GM18873 (cell line): ENCODE results near the gene KRTAP4-5.
"Not testable (repeated sequence)": the region's sequence is repeated elsewhere in the genome, so short reads cannot be mapped to it uniquely, and the experiment has no call there.

Experiments used
- ATAC-seq: cut with Tn5 transposase; IDR thresholded peaks from one replicate; pipeline ENCODE4 v1.9.1; 2021; ENCODE audit warnings: mild to moderate bottlenecking, moderate library complexity, moderate number of reproducible peaks; ENCODE audit not compliant: unreplicated experiment, low FRiP score

The KRTAP4-5 gene

DNA sequence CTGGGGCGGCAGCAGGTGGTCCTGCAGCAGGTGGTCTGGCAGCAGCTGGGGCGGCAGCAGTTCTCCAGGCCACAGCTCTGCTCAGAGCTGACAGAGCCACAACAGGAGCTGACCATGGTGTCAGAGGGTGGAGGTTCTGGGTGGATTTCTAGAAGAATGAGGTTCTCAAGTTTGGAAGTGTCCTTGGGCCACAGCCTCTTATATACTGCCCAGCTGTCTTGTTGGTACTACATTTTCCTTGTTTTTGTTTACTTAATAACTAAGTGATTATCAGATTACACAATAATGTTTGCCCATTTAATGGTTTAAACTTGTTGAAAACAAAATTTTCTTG is at the start of gene KRTAP4-5:
TSS of gene KRTAP4-5 (minus strand) at position 174 of the 334 bp plus-strand sequence. CDS start at position 116, 58 bp downstream.
- ATAC-seq, result no peak

DNA sequence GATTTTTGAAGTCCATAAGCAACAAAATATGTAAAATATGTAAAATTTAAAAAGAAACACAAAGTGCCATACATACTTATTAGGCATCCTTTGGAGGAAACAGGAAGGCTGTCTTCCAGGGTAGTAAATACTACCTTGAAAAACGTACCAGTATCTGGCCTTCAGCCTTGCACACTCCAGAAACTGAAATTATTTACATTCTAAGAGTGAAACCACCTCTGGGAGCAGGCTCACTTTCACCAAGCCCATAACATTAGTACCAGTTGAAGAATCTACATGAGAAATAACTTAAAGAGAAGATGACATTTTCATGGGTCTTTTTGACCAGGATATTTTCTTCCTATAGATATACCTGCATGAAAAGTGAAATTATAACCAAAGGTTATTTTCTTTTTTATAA is 46.4 kb upstream of the KRTAP4-5 start:
- ATAC-seq, result no peak

DNA sequence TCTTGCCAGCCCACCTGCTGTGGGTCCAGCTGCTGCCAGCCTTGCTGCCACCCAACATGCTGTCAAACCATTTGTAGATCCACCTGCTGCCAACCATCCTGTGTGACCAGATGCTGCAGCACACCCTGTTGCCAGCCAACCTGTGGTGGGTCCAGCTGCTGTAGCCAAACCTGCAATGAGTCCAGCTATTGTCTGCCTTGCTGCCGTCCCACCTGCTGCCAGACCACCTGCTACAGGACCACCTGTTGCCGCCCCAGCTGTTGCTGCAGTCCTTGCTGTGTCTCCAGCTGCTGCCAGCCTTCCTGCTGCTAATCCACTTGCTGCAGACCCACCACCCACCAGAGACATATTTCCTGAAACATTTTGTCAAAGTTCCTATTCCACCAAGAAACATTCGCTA is 40.7 kb upstream of the KRTAP4-5 start:
- no peak for ATAC-seq

DNA sequence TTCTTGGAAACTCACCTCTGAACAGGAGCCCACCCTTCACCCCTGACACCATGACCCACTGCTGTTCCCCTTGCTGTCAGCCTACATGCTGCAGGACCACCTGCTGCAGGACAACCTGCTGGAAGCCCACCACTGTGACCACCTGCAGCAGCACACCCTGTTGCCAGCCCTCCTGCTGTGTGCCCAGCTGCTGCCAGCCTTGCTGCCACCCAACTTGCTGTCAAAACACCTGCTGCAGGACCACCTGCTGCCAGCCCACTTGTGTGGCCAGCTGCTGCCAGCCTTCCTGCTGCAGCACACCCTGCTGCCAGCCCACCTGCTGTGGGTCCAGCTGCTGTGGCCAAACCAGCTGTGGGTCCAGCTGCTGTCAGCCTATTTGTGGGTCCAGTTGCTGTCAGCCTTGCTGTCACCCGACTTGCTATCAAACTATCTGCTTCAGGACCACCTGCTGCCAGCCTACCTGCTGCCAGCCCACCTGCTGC is 40.3 kb upstream of the KRTAP4-5 start, which contains the start of gene KRTAP9-1:
TSS of gene KRTAP9-1 (plus strand) at position 51 of the 482 bp plus-strand sequence. CDS start at position 51, 0 bp downstream.
- ATAC-seq, result not testable (repeated sequence)

DNA sequence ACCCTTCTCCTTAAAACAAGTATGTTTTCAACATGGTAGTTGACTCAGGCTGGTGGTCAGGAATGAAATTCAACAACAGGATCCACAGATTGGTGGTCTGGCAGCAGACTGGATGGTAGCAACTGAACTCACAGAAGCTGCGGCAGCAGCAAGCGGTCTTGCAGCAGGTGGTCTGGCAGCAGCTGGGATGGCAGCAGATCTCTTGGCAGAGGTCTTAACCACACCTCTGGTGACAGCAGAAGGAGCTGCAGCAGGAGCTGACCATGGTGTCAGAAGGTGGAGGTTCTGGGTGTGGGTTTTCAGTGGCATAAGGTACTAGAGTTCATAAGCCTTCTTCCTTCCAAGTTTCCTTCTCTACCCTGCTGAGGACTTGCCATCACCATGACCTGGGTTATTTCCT is 37.2 kb upstream of the KRTAP4-5 start:
- ATAC-seq, result no peak

DNA sequence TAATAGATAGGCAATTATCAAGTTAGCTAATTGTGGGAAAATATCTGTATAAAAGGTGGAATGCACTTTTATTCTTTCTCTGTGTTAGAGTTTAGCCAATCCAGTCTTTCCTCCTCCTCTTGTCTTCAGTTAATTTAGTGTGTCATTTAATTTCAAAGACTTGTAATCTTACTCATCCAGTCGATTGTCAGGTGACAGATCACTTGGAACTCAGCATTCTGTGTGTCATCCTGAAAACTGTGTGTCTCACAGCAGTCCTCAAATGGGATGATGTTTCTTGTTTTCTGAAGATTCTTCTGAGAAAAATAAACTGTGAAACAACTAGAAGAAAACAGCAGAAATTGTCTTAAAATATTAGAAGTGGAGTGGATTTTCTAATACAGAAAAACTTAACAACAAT is 35.4 kb upstream of the KRTAP4-5 start:
- no peak for ATAC-seq

DNA sequence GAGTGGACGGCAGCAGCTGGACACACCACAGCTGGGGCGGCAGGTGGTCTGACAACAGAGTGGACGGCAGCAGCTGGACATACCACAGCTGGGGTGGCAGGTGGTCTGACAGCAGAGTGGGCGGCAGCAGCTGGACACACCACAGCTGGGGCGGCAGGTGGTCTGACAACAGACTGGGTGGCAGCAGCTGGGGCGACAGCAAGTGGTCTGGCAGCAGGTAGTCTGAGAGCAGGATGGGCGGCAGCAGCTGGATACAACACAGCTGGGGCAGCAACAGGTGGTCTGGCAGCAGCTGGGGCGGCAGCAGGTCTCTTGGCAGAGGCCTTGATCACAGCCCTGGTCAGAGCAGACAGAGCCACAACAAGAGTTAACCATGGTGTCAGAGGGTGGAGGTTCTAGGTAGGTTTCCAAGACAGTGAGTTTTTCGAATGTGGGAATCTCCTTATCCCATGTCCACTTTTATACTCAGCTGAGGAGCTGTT is 34.9 kb upstream of the KRTAP4-5 start, which contains the start of gene KRTAP4-1:
TSS of gene KRTAP4-1 (minus strand) at position 432 of the 482 bp plus-strand sequence. CDS start at position 375, 57 bp downstream.
- no peak for ATAC-seq

DNA sequence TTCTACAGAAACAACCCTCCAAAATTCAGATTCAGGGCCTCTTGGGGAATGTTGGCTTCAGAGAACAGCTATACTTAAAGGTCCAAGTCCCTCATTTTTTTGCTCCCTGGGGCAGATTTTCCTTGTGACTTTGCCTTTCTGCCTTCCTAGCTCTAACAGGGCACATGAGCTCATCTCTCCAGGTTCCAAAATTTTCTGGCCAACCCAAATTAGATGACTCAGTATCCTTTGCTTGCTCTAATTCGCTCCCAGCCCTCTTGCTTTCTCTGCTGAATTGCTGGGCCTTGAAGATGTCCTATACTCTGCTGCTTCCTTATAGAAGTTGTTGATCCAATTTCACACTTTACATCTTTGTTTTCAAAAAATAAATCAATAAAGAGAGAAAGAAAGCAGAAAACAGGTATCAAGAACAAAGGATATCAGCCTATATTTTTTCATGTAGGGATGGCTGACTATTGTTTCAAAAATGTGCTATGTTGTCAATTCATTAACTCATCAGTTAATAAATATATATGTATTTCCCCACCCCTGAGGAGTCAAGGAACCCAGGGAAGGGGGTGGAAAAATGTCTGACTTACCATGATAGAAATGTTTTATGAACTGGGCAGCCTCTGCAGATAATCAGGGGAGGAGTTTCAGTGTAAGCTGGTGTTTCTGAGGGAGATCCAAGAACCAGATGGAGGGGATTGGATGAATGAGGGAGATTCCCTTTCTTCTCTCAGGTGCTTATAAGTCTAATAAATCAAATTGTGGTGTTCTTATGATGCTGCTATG is 29.4 kb upstream of the KRTAP4-5 start:
- no peak for ATAC-seq

DNA sequence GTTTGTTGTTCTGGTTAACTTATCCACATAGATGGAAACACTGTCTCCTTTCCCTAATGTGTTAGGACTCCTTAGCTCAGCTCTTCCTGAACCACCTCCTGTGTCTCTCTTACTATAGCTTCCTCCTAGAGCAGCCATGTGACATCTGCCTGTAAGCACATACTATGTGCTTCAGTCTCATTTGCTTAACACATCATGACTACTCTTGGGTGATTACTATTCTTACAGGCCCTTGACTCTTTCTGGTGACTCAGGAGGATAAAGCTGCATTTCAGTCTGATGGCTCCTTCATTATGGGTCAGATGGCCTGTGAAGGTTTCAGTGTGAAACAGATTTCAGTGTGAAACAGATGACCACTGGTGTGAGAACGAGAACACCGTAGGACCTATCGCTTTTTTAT is 28.7 kb upstream of the KRTAP4-5 start:
- ATAC-seq, result no peak

DNA sequence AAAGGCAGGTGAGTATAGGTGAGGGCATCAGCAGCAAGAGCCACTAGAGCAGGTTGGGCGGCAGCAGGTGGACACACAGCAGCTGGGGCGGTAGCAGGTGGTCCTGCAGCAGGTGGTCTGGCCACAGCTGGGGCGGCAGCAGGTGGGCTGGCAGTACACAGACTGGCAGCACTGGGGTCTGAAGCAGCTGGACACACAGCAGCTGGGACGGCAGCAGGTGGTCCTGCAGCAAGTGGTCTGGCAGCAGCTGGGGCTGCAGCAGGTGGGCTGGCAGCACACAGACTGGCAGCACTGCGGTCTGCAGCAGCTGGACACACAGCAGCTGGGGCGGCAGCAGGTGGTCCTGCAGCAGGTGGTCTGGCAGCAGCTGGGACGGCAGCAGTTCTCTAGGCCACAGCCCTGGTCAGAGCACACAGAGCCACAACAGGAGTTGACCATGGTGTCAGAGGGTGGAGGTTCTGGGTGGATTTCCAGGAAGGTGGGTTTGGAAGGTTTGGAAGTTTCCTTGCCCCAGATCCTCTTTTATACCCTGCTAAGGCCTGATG is 28.2 kb upstream of the KRTAP4-5 start, which contains the start of gene KRTAP4-2:
TSS of gene KRTAP4-2 (minus strand) at position 495 of the 545 bp plus-strand sequence. CDS start at position 438, 57 bp downstream.
- no peak for ATAC-seq

DNA sequence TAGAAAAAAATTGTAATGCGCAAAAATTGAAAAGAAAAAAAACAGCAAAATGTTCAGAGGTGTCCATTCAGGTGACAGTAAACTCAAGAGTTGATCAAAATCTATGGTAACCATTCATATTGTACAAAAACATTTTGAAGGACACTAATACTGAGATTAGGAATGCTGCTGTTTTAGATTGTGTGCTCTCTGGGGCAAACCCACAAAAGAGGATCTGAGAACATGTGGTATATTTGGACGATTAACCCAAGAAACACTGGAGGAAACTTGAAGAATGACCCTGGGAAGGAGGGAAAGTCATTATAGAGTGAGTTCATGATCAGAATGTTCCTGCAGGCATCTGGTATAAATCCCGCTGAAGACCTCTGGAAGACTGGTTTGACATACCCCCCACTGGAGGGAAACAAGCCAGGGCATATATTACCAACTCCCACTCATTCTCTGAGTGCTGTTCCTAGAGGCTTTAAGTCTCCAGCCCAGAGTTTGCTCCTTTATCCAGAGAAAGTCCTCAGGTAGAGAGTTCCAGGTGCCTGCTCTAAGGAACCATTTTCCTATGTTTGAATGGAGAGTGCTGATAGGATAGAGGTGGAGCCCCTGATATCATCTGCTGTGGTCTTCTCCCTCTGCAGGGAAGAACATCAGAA is 27.2 kb upstream of the KRTAP4-5 start:
- ATAC-seq, result no peak

DNA sequence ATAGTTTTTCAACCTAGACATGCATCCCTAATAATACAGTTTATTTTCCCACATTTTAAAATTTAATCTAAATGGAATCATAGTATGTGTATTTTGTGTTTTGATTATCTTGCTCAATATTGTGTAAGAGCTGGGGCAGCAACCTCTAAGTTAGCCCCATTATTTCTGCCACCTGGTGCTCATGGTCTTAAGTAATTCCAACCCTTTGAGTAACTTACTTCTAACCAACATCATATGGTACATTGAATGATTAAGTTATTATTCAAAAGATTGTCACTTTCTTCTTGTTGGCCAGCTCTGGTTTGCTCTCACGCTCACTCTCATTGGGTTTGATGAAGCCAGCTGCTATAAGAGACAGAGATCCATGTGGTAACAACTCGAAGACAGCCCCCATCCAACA is 22.3 kb upstream of the KRTAP4-5 start:
- no peak for ATAC-seq

DNA sequence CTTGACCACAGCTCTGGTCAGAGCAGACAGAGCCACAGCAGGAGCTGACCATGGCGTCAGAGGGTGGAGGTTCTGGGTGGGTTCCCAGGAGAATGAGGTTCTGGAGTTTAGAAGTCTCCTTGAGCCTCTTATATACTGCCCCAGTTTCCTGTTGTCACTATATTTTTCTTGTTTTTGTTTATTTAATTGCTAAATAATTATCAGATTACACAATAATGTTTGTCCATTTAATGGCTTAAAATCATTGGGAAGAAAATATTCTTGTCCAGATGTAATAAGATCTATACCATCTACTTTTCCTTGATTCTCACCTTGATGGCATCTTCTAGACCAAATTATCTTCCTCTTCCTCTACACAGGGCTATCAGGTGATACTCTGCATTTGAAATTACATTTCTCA is 18.5 kb upstream of the KRTAP4-5 start, which contains the start of gene KRTAP4-3:
TSS of gene KRTAP4-3 (minus strand) at position 101 of the 400 bp plus-strand sequence. CDS start at position 52, 49 bp downstream.
- ATAC-seq, result no peak

DNA sequence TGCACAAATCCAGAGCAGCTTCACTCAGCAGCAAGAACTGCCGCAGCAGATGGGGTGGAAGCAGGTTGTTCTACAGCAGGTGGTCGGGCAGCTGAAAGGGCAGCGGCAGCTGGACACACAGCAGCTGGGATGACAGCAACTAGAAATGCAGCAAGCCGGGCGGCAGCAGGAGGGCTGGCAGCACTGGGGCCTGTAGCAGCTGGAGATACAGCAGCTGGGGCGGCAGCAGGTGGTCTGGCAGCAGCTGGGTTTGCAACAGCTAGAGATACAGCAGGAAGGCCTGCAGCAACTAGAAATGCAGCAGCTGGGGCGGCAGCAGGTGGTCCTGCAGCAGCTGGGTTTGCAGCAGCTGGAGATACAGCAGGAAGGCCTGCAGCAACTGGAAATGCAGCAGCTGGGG is 17.9 kb upstream of the KRTAP4-5 start:
- no peak for ATAC-seq

DNA sequence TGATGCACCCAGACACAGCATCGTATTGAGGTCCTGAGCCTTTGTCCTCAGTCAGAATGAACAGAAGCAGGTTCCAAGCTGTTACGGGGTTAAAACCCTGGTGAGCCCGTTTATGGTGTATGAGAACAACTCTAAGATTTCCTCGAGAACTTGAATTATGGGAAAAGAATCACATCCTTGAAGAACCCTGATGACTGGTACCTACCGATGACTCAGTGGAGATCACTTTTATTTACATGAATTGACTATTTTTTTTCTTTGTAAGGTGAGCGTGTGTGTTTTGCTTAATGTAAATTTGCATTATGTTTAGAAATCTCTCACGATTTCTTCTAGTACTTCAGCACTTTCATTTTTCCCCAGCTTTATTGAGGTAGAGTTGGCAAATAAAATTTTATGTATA is 14.2 kb upstream of the KRTAP4-5 start:
- no peak for ATAC-seq

DNA sequence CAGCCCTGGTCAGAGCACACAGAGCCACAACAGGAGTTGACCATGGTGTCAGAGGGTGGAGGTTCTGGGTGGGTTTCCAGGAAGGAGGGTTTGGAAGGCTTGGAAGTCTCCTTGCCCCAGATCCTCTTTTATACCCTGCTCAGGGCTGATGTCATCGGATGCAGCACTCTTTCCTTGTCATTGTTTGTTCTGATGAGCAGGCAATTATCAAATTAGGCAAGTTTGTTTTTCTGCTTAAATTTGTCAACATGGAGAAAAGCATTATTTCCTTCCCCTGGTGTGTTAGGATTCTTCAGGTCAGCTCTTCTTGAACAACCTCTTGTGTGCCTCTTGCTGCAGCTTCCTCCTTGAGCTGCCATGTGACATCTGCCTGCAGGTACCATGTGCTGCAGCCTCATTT is 11.0 kb upstream of the KRTAP4-5 start, which contains the start of gene KRTAP4-4:
TSS of gene KRTAP4-4 (minus strand) at position 101 of the 400 bp plus-strand sequence. CDS start at position 44, 57 bp downstream.
- no peak for ATAC-seq

DNA sequence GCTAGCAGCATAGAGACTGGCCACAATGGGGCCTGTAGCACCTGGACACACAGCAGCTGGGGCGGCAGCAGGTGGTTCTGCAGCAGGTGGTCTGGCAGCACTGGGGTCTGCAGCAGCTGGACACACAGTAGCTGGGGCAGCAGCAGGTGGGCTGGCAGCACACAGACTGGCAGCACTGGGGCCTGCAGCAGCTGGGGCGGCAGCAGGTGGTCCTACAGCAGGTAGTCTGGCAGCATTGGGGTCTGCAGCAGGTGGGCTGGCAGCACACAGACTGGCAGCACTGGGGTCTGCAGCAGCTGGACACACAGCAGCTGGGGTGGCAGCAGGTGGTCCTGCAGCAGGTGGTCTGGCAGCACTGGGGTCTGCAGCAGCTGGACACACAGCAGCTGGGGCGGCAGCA is 10.6 kb upstream of the KRTAP4-5 start:
- not testable (repeated sequence) for ATAC-seq

DNA sequence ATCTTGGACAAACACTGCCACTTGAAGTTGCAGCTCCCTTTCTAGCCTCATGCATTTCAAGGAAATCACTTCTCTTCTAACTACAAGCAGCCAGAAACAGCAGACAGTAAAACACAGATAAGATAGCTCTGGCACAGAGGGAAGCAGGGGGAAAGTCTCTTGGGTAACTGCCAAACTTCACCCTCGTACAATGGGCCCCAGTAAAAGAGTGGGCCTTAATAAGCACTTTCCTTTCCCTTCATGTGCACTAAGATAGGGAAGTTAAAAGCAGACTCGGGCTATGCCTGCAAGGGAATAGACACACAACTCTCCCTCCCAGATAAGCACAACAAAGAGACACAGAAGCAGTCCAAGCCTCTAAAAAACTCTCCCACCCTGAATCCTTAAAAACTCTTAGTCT is 4.2 kb upstream of the KRTAP4-5 start:
- ATAC-seq, result no peak

DNA sequence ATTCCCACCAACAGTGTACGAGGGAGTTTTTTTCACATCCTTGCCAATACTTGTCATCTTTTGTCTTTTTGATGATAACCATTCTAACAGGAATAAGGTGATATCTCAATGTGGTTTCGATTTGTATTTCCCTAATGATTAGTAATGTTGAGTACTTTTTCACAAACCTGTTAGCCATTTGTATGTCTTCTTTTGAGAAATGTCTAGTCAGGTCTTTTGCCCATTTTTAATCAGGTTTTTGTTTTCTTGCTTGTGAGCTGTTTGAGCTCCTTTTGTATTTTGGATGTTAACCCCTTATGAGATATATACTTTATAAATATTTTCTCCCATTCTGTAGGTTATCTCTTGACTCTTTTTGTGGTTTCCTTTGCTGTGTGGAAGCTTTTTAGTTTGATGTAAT is 1.9 kb upstream of the KRTAP4-5 start:
- ATAC-seq, result no peak

DNA sequence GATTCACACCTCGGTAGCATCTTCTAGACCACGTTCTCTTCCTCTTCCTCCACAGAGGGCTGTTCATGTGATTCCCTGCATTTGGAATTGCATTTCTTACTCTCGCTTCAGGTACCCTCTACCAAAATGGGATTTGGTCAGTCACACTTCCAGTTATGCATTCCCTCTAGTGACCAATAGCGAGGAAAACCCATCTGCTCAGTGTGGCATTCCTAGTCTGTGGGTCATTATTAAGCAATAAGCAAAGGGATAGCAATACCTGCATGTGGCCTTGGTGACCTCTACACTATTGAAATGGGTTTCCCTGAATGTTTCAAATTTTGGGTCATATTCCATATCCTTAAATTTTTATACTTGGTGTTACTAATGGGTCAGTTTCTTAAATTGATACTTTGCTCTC is 401 bp upstream of the KRTAP4-5 start:
- ATAC-seq, result no peak
